Lower leg skin (tissue), 4 donors: ENCODE results near the gene NRL. TPM values are rescaled to one million over a fixed set of nuclear protein-coding genes. Genes with fewer than 3 reads are reported as not detected.

Experiments
- DNase-seq, 2 donors: peaks; one replicate each; pipeline ENCODE4 v3.0.0-alpha.2; 2019; ENCODE audit warnings: low spot score in 2 of 2
- H3K4me3 ChIP-seq: fragments of 200-600 bp; sonication (generic); 2 replicates; pipeline ENCODE4 v1.5.1; 2017; ENCODE audit warnings: mild to moderate bottlenecking, low read depth; ENCODE audit not compliant: poor library complexity, severe bottlenecking
- CTCF ChIP-seq, 3 donors: fragments of 450-650 bp; IDR thresholded peaks; one replicate each; pipeline ENCODE4 v1.5.1; 2016; ENCODE audit warnings: antibody characterized with exemption in 3 of 3, mild to moderate bottlenecking in 3 of 3, moderate library complexity in 2 of 3
- POLR2A ChIP-seq, 2 donors: fragments of 450-650 bp; IDR thresholded peaks; one replicate each; pipeline ENCODE4 v1.6.1; 2016 to 2017; ENCODE audit warnings: antibody characterized with exemption in 2 of 2, mild to moderate bottlenecking in 1 of 2, moderate library complexity in 1 of 2
- WGBS, 2 donors: methylation state at CpG; one replicate each; pipeline ENCODE4 v1.1.5; 2018; 5-methylcytosine and 5-hydroxymethylcytosine counted together
- intact Hi-C: fragments of 100-400 bp; cut with DNase I; formaldehyde crosslinking; loops from one replicate; pipeline ENCODE4 v1.15.0; 2023; ENCODE audit warnings: low total_unique reads
- total RNA-seq, 4 donors: library from RNA; depleted of rRNA; stranded (reverse); fragments of >200 nt; gene quantifications; one replicate each; pipeline ENCODE4 v1.1.0, GENCODE V29; 2016

The NRL gene
- total RNA-seq, 4 donors from 2014 or later: 0.52 to 2.4 (median 2.2) TPM; not detected in 1

- intact Hi-C loops: no loop called here
- 89 to 94% methylated on average over 9 of the region's 9 CpGs for WGBS, 2 donors
- no peak for DNase-seq
Observed at GRCh38 chr14:24150061-24150460, 35.3 kb upstream of the NRL start.

DNA sequence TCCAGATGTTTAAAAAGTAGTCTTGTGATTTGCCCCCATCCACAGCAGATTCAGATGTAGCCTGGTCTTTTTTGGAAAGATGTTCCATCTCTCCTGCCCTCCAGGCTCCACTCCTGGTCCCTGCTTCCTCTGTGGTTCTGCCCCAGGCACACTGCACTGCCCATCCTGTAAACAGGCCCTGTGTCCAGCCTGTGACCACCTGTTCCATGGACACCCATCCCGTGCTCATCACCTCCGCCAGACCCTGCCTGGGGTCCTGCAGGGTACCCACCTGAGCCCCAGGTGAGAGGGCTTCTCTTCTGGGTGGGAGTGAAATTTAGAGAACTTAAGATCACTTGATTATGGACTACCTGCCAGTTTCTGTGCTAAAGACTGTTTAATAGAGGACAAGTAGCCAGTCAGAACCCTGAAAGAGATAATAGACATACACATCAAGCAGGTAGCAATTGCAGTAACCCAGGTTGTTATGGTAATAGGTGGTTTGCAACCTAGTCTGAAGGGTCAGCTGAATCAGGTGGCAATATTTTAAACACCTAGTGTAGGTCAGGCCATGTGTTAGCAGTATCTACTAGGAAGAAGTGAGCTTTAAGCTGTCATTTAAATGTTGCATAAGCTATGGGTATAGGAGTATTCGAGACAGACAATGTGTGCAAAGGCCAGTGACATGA is 34.7 kb upstream of the NRL start:
- no peak overlapping the region for H3K4me3 ChIP-seq
- 87 to 100% methylated on average over 3 of the region's 3 CpGs for whole genome bisulfite sequencing, 2 donors
- intact Hi-C loops: no loop called here
- no peak for DNase-seq
- TF ChIP-seq CTCF (IDR thresholded peaks at IDR 0.05) (no peak), POLR2A (IDR thresholded peaks at IDR 0.05) (no peak)

More at GRCh38 chr14:24150061-24150460, 35.3 kb upstream of the NRL start:
- TF ChIP-seq CTCF (IDR thresholded peaks at IDR 0.05): no peak
- no peak for TF ChIP-seq POLR2A (IDR thresholded peaks at IDR 0.05)
- no peak overlapping the region for H3K4me3 ChIP-seq

- H3K4me3 ChIP-seq: peak overlapping the region; percentile 94
- DNase-seq: peak in 1 of 2 donors; percentile 82
- 4 to 12% methylated on average over 15 to 25 of the region's 29 CpGs for WGBS, 2 donors
- intact Hi-C loops: no loop called here
- TF ChIP-seq CTCF (IDR thresholded peaks at IDR 0.05) (no peak), POLR2A (IDR thresholded peaks at IDR 0.05) (no peak)
Observed at GRCh38 chr14:24147761-24148428, 33.1 kb upstream of the NRL start.

DNA sequence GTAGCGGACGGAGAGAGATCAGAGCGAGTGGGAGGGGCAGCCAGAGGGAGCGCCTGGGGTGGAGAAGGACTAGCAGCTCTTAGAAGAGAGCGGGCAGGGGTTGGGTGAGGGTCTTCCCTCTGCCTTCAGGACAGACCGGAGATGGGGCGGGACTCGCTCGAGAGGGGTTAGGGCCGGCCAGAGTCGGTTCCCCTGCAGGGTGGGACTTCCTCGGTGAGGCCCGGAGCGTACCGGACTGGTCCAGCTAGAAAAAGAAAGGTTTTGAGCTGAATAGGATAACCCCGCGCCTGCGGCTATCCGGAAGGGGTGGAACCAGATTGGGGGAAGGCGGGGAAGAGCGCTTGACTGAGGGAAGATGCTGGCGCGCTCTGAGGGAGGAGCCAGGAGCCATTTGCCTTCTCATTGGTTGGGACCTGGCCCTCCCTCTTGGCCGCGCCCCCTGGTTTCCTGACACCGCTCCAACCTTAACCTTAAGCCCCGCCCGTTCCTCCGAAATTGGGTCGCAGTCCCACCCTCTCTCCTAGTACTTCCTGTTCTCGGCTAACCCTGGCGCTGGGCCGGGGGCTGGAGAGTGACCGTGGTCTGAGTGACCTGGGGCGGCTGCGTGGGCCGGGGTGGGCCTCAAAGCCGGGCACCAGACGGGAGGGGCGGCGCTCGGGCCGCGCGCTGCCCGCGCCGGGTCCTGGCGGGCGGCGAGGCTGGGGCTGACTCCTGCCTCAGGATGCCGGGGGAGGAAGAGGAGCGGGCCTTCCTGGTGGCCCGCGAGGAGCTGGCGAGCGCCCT is 32.4 kb upstream of the NRL start, which contains the start of gene RNF31:
Gene RNF31, plus strand, starts transcription at position 521 of the 783 bp plus-strand sequence. Its CDS starts 201 bp downstream, at position 722.
- peak within 1 kb of the TSS; percentile 94 for H3K4me3 ChIP-seq
- no peak for TF ChIP-seq POLR2A (IDR thresholded peaks at IDR 0.05)
- no peak for TF ChIP-seq CTCF (IDR thresholded peaks at IDR 0.05)
- WGBS, 2 donors: 1% methylated on average over 34 to 45 of the region's 57 CpGs
- intact Hi-C loops: no loop called here
- DNase-seq: peak; percentile 99 to 100

DNA sequence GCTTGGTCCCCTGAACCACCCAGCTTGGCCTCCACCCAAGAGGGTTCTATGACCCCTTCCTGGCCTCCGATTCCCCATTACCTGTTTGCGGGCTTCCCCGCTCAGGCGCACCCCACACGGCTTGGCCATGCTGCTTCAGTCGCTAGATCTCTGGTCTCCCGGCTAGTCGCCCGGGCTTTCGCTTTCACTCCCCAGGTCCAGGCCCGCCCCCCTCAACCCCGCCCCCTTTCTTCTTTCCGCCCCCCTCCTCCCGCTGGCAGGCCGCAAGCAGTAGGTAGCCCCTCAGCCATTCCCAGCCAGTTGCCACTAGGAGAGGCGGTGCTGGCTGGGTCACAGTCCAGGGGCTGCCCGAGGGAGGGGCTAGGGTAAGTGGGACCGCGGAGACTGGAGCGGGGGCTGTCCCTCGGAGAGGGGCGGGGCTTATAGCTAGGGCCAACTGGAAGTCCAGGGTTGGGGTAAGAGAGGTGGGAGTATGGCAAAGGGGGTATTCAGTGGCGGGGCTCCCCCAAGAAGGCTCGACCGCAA is 31.8 kb upstream of the NRL start, which contains the start of gene PSME2:
Gene PSME2, minus strand, starts transcription at position 158 of the 525 bp plus-strand sequence. Its CDS starts 29 bp downstream, at position 129.
- peak within 1 kb of the TSS; percentile 94 for H3K4me3 ChIP-seq
- WGBS, 2 donors: 1 to 2% methylated on average over 20 to 25 of the region's 25 CpGs
- intact Hi-C loops: no loop called here
- no peak for TF ChIP-seq POLR2A (IDR thresholded peaks at IDR 0.05)
- TF ChIP-seq CTCF (IDR thresholded peaks at IDR 0.05): peak in 1 of 3 donors; percentile 14
- DNase-seq: peak; percentile 92 to 98
